GM21360 (cell line): ENCODE results near the gene SELENOP.
"Not testable (repeated sequence)": the region's sequence is repeated elsewhere in the genome, so short reads cannot be mapped to it uniquely, and the experiment has no call there.

ENCODE experiments used
- ATAC-seq: cut with Tn5 transposase; IDR thresholded peaks from one replicate; pipeline ENCODE4 v1.9.1; 2021; ENCODE audit warnings: mild to moderate bottlenecking, moderate library complexity; ENCODE audit not compliant: unreplicated experiment

SELENOP gene

DNA sequence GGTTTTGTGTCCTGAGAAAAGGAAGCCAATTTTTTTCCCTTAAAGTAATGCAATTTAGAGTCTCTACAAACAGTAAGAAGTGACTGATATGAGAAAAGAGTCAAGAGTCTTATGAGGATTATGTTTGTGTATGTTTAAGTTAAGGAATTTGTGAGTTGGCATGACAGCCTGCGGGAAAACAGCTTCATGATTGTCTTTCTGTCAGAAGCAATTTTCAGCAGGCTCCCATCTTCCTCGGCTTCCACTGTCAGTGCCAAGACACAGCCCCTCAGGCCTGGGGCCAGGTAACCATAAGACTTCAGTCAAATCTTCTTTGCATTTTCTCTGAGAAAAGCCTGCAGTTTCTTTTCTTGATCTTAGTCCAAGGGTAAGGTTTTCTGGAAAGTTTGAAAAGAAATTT, 17.0 kb upstream of the SELENOP start:
- no peak for ATAC-seq

DNA sequence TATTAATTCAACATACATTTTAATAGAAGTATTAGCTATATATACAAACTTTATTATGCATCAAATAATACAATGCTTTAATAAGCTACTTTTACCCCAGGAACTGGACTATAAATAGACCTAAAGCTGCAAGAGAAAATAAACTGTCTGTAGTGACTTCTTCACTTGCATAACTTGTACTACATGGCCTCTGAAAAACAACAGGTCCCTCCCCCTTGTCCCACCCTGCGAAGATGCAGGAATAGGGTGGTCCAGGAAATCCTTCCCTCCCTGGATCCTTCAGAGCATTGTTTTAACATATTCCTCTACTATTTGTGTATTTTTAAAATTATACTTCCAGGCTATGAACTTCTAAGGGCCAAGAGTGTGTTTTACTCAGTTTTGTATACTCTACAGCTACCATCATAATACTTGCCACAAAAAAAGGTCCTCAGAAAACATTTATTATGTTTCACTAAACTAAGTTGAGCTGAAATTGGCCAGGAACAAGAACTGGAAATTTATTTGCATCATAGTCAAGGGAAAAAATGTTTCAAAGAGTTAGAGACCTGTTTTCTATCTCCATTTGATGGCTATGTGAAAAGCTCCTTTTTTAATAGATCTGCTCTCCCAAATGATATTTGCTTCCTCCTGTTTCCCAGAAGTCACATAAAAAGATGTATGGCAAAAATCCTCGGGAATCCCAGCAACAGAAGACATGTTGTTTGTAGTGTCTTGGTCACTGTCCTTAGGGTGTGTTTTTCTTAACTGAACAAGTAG, 15.2 kb upstream of the SELENOP start:
- ATAC-seq, result no peak

DNA sequence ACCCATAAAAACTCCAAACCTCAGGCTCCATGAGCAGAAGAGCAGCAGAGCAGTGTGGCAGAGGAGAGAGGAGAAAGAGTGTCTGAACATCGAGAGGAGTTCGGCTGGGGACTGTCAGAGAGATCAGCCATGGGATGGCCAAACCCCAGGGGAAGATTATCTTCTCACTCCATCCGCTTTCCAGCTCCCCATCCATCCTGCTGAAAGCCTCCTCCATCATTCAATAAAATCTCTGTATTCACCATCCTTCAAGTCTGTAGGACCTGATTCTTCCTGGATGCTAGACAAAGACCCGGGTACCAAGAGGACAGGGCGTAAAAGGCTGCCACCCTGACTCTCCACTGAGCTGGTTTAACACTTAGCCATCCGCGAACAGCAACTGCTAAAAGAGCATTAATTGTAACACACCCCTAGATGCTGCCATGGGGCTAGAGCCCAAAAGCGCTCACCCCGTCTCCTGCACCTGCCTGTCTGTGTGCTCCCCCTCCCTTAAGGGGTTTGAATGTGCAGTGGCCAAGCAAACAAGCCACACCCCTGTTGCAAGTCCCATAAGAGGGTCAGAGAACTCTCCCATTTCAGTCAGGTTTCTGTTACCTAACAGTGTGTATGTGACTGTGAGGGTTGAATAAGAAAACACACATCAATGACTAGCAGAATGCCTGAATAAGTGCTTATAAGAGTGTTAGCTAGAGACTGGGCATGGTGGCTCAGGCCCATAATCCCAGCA, 13.9 kb upstream of the SELENOP start:
- no peak for ATAC-seq

DNA sequence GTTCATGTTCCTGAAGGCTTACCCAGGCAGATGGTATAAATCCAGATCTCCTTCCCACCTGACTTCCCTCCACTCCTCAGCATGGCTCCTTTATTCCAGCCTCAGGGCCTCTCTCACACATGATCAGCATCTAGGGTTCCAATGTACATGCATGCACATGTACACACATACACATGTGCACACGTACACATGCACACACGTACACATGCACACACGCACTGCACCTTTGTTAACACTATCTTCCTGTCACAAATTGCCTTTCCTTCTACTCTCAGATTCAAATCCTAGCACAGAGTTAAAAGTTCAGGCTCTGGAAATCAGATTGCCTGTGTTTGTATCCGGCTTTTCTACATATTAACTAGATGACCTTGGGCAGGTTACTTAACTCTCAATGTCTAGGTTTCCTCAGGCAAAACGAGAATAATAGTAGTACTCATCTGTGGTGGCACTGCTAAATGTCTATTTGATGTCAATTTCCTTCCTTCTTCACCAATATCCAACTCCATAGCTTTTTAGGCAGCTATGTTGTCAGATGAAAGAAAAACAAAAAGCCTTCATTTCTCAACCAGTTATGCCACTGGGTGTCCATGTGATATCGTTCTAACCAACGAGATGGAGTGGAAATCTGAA, 12.8 kb upstream of the SELENOP start:
- no peak for ATAC-seq

DNA sequence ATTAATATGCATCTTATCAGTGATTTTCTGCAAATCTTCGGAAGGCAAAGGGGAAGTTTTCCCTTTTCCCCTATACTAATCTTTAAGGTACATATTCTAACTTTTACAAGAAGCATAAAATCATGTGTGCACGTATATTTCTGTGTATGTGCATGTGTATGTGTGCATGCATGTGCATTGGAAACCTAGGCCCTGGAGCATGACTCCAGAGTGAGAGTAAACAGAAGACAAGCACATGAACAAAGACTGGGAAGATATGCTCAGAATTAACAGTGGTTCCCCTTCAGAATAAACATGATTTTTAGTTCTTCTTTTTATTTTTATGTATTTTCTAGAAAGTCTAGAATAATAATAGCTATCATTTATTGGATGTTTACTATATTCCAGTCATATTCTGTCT, 10.9 kb upstream of the SELENOP start:
- no peak for ATAC-seq

DNA sequence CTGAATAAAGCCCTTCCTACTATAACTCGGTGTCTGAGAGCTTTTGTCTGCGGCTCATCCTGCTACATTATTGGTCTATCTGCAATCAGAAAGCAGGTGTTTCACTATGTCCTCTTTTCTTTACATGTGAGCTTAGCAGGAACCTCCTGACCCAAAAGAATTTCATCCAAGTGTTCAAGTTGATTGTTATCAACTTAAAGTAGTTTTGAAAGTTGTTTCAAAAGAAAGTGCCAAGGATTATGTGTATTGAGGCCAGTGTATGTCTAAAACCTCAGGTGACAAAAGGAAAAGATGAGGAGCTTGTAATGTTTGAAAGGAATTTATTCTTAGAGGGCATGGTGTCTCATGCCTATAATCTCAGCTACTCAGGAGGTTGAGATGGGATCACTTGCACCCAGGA, 8.1 kb upstream of the SELENOP start:
- no peak for ATAC-seq

DNA sequence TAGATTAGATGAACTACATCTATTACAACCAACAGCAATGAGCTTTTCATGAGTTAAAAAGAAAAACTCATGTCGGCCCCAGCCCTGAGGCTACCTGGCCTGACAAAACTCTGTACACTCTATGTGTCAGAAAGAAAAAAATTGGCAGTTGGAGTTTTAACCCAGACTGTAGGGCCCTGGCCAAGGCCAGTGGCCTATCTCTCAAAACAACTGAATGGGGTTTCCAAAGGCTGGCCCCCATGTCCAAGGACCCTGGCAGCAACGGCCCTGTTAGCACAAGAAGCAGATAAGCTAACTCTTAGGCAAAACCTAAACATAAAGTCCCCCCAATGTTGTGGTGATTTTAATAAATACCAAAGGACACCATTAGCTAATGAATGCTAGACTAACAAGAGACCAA, 4.9 kb upstream of the SELENOP start:
- ATAC-seq, result not testable (repeated sequence)

DNA sequence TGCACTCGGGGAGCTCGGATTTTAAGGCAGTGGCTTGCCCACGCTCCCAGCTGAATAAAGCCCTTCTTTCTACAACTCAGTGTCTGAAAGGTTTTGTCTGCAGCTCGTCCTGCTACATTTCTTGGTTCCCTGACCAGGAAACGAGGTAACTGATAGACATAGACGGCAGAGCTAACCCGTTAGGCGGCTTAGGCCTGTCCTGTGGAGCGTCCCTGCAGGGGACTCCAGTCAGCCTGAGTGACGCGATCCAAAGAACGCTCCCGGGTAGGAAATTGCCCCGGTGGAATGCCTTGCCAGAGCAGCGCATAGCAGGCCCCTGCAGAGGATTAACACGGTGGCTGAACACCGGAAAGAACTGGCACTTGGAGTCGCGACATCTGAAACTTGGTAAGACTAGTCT, 1.8 kb upstream of the SELENOP start:
- no peak for ATAC-seq

DNA sequence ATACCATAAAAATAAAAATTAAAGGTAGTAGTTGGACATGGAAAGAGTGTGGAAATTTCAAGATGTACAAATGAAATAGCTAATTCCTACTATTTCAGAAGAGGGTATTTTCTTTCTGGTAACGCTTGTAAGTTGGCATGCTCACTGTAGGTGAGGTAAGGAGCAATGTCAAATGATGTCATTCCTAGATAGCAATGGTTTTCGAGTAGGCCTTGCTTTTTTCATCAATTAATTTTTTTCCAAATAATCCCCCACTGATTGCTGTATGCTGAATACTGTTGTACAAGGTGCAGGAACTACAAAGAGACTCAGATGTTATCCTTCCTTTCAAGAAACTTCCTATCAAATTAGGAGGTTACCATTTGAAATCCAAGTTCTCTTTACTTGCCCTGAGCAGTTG, 928 bp upstream of the SELENOP start:
- ATAC-seq, result no peak

DNA sequence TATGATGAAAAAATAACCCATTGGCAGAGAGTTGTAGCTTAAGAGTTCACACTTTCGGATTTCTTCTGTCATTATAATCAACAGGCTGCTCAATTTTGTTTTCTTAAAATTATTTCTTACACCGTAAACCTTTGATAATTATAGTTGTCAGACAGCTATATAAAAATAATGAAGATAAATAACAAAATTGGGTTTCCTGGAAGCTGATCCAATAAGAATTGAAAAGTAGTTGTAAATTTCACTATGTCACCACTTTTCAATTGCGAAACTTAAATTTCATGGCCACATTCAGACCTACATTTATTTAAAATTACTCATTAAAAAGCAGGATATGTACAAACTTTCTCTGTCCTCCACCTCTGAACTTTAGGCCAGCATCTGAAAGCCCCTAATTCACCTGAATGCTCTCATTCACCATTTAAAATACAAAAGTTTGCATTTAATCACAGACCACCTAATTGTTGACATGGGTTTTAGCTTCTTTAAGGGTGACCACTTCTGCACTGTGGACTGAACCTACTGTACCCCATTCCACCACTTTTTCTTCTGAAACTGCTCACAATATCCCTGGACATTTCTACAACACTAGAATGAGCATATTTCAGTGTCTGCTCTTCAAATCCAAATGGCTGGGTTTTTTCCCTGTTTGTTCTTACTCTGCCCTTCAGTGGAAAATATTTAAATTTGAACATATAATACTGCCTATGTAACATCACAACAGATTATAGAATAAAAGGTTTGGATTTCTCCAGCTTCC, 680 bp downstream of the SELENOP start:
- no peak for ATAC-seq

DNA sequence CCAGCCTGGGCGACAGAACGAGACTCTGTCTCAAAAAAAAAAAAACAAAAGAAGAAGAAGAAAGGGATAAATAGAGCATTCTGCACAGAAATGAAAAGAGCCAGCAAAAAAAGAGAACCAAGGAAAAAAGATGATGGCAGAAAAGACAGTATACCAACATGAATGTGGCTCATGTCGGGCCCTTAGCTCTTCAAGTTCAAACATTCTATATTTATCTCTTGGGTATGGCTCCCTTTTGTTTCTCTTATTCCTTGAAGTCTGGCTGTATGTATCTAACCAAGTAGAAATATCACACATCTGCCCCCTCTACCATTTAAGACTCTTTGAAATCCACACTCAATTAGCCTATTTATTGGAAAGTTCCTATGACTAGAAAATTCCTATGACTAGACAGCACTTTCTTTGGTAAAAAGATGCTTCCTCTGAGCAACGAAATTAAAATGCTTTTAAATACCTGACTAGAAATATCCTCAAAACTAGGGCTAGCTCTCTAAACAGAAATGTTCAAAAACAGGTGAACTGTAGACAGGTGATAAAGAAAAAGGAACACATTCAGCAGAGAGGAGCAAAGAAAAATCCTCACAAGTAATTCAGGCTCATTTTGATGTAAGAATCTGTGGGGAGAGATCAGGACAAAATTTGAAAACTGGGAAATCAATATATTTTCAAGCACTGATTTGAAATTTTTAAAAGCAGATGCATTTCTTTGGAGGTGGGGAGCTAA, 2.6 kb downstream of the SELENOP start:
- ATAC-seq, result no peak

DNA sequence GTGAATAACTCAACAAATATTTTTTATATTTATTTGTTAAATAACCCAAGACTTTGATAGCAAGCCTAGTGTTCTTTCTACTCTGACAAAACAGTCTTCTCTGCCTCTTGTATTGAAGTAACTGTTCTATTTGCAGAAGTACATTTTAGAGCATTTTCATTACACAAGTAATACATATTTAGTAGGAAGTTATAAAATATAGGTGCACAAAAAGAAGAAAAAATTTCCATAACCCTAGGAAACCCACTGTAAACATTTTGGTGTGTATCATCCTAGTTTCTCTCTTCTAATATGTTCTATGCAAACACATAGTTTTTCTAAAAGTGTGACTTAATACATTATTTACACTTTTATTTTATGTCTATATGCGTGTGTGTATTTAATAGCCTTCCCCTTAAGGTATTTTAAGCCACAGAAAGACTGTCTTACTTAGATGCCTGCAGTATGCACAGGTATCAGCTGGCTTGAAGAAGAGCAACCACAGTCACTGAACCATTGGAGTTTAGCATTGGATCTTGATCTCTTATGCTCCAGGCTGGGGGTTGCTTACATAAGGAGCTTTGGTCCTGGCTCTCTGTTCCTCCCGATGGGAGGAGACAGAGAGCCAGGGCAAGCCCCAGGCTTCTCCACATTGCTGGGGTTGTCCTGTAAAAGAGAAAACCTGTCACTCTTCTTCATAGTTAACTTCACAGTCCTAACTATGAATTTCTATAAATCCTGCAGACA, 3.8 kb downstream of the SELENOP start:
- no peak for ATAC-seq

DNA sequence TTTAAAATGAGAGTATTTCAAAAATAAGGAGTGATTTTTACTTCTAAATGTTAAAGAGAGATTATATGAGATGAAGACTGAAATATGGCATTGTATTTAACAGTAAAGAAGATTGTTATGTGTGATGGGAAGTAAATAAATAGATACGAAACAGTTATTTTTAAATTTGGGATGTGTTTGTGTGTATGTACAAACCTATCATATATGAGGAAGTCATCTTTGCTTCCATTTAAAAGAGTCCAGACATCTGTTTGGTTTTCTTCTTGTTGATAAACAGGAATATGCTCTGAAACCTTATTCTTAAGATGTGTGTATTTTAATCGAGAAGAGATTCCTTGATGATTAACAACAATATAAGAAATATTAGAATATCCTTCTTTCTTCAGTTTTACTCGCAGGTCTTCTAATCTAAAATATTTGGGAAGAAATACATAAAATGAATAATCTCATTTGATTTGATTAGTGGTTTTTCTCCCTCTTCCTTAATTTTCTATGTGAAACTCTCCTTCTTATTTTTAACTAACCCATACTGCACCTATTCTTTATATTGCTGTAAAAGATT, 4.9 kb downstream of the SELENOP start:
- no peak for ATAC-seq

DNA sequence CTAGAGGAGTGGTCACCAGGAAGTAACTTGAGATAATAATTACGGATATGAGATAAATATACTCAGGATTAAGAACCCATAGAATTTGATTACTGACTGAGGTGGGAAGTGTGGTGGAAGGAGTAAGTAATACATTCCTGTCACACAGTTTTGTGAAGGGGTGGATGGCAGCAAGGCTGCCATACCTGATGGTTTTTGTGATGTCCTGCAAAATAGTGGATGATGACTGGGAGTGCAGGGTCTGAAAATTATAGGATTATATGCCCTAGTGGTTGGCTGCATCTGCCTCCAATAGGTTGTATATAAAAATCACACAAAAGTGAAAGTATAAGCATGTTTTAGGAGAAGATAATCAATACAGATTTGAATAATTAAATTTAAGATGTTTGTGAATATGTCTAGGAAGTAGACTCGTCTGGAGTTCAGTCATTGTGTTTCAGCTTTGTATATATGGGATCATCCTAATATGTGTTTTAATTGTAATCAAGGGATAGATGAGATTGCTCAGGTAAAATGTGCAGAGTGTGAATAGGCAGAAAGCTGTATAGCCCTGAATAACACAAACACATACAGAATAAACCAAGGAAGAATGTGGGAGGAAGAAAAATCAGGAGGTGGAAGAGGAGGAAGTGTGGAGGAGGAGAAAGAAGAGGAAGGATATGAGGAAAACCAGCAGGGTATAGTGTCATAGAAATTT, 5.5 kb downstream of the SELENOP start:
- no peak for ATAC-seq

DNA sequence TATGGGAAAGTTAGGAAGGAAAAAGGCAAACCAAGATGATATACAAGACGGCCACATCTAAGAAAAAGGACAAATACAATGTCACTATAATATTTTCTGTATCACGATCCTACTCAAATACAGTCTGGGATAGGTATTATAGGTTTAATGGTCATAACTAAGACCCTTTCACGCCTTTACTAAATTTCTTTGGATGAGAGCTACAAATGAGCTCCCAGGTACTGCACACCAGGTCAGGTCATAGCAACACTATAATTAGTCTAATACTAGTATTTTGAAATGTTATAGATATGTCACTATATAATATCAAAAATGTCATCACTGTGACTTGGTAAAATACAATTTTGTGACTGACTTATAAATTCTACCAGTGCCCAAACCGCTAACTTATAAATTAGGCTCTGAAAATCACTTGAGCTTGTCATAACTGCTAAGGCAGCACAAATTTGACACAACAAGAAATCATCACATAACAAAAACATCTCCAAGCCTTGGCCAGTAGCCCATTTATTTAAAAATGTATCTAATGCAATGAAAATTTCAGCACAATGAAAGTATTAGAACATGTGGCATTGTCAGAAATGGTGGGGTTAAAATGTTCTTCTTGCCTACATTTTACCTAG, 6.9 kb downstream of the SELENOP start:
- no peak for ATAC-seq

DNA sequence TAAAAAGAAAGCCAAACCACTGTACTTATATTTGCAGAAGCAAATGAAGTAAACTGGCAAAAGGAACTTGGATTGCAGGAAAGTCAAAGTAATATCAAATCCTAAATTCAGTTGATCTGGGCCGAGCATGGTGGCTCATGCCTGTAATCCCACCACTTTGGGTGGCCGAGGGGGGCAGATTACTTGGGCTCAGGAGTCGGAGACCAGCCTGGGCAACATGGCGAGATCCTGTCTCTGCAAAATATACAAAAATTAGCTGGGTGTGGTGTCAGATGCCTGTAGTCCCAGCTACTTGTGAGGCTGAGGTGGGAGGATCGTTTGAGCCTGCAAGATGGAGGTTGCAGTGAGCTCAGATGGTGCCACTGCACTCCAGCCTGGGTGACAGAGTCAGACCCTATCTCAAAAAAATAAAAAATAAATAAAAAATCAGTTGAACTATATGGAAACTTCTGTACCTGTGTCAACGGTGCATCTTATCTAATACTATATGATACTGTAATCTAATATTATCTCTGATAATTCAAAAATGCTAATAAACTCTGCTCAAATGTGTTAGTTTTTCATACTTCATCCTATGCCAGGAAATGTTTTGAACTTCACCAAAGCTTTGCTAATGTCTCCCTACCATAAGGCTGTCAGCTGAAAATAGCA, 10.1 kb downstream of the SELENOP start:
- no peak for ATAC-seq

DNA sequence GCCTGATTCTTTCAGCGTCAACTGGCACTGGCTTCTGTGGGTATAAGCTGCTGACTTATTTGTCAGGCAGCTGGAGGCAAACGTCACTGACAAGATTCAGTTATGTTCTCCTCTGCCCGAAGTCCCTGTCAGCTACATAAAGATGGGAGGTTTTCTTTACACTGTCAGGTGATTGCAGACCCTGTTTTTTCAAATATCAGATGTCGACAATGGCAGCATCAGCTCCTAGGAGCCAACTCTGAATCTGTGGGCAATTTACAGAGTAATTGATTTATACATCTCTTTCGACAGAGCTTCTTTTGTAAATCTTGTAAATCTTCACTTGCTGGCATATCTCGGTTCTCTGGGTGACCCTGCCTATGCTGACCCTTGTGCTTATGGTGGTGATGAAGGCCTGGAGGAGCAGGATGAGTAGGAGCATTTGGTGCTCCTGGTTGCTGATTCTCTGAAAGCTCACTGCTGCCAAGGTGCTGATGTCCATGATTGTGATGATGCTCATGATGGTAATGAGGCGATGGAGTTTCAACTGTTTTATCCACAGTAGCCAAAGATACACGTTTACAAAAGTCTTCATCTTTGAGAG, 10.9 kb downstream of the SELENOP start:
- no peak for ATAC-seq

DNA sequence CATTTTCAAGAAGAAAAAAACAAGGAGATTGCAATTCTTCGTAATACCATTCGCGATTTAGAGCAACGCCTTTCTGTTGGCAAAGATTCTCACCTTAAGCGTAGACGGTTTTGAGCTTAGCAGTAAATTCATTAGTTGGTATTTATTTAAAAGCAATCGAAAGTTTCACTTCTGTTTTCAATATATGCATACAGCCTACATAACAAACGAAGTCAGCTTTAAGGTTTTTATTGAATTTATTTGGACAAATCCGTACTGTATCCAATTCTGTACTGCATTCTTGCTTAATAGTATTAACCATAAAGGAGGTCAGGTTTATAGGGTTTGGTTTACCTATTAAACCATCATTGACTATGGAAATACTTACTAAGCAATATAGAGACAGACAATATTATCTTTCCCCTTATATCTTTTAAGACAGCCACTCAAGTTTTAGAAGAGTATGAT, 12.0 kb downstream of the SELENOP start:
- ATAC-seq, result no peak
